Stimulated activated CD4-positive, alpha-beta T cell treated with anti-CD3 and anti-CD28 coated beads, Interleukin-4, amount 100 ng/mL, for 24 hours (primary cell): Measurements from ENCODE around the gene PHIP.
"Not testable (repeated sequence)": the region's sequence is repeated elsewhere in the genome, so short reads cannot be mapped to it uniquely, and the experiment has no call there.

Source experiments
- DNase-seq: peaks from one replicate; pipeline ENCODE4 v3.0.0-alpha.2; 2020

Gene PHIP

DNA sequence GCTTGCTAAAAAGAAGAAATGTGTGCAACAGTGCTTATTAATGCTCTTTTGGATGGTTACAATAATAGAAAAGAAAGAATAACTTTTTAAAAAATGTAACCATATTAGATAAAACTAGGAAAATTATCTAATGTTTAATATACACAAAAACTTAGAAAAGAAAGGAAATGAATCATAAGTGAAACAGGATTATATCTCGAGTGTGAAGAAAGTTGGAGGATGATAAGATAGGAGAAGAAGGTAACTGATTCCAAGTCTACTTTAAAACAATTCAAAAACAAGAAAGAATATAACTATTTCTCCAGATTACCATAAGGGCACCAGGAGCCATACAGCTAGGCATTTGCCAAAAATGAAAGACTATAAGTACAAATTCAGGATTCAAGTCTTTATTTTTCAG lies 73.0 kb downstream of the PHIP start:
- no peak for DNase-seq

DNA sequence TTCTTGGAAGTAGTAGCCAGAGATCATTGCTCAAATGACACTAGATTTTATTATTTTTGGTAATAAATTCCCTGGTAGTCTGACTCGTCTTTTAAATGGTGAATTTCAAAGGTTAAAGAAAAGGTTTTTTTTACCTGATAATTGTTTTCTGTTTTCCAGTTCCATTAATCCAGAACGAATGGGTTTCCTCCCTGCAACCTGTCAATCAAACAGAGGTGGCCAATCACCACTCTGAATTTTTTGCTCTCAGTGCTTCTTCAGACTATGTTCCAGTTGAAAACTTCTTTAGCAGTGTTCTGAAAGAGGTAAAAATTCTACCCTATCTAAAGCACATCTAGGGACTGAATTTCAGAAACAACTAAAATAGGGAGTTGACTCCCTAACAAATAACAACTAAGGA lies 73.8 kb downstream of the PHIP start:
- DNase-seq: no peak

DNA sequence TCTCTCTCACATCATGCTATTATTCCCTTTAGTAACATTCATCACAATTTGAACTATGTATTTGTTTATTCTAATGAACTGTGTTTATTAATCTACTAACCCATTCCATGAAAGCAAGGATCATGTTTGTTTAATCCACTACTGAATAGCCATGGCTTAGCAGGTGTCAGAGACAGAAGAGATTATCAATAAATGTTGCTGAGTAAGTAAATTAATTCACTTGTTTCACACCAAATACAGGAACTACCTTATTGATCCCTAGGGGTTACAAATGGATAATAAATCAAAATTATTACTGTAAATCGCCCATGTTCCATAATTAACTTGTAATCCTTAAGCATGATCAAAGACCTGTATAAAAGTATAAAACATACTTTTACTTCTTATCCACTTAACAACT lies 76.6 kb downstream of the PHIP start:
- no peak for DNase-seq

DNA sequence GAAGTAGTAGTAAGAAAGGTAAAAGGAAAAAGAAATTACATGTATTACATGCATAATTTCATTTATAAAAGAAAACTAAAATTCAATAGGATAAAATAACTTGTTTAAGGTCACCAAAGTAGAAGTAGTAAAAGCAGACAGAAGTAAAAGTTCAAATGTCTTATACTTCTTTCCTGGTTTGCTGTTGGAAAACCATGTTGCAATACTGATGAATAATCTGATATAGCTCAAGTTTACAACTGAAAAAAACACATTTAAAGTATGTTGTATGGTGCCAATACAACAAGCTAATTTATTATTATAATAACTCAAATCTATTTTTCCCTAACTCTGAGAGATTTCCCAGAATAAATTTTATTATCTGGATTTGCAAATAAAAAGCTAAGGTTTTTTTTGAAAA lies 78.3 kb downstream of the PHIP start:
- no peak for DNase-seq

DNA sequence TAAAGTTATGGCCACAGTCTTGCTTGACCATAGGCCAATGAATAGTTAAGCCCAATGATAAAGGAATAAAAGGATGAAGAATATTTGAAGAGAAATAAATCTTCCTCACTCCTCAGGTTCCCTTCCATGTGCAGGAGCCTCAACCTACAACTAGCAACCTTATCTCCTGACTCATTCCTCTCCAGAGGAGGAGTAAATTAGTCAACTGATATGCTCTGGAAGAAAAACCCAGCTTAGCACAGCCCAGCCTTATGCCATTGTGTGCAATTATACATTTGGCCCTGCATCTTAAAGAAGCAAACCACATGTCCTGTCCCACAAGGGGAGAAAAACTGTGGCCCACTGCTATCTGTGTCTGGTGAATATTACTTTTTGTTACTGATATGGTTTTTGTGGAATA lies 82.1 kb downstream of the PHIP start:
- no peak for DNase-seq

DNA sequence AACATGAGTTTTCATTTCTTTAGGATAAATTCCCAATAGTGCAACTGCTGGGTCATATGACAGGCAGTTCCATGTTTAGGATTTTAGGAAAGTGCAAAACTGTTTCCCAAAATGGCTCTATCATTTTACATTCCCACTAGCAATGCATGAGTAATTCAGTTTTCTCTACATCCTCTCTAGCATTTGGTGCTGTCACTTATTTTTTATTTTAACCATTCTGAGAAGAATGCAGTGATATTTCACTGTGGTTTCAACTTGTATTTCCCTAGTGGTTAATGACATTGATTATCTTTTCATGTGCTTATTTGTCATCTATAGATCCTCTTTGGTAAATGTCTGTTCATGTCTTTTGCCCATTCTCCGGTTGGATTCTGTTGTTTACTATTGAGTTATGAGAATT lies 82.7 kb downstream of the PHIP start:
- DNase-seq: no peak

DNA sequence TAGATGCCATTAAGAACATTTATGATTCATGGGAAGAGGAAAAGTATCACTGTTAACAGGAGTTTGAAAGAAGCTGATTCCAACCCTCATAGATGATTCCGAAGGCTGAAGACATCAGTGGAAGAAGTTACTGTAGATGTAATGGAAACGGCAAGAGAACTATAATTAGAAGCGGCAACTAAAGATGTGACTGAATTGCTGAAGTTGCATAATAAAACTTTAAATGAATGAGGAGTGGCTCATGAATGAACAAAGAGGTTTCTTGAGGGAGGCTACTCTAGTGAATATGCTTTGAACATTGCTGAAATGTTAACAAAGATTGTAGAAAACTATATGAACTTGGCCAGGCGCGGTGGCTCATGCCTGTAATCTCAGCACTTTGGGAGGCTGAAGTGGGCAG lies 84.1 kb downstream of the PHIP start:
- DNase-seq: no peak

DNA sequence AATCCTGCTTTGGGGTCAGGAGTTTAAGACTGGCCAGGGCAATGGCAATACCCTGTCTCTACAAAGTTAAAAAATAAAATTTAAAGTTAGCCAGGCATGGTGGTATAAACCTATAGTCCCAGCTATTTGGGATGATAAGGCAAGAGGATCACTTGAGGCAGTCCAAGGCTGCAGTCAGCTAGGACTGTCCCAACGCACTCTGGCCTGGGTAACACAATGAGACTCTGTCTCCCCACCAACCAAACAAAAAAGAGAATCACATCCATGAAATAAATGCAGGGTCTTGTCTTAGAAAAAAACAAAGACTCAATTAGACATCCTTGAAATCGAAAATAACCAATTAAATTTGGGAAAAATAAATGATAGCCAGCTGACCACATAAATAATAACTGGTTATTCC lies 88.9 kb downstream of the PHIP start:
- DNase-seq: no peak

DNA sequence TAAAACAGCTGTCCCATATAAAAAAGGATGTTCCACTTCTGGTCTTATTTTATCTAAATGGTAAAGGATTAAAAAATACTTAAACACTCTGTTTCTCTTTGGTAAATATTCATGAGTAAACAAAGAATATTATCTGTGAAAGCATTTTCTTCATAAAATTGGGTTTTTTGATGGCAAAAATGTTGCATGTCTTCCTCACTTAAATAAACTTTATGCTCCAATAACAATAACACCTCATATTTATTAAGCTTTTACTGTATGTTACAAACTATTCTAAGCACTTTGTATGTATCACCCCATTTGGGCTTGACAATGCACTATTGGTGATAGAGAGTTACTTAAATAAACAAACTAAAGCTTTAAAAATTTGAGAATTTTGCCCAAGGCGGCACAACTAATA lies 91.9 kb downstream of the PHIP start:
- no peak for DNase-seq

DNA sequence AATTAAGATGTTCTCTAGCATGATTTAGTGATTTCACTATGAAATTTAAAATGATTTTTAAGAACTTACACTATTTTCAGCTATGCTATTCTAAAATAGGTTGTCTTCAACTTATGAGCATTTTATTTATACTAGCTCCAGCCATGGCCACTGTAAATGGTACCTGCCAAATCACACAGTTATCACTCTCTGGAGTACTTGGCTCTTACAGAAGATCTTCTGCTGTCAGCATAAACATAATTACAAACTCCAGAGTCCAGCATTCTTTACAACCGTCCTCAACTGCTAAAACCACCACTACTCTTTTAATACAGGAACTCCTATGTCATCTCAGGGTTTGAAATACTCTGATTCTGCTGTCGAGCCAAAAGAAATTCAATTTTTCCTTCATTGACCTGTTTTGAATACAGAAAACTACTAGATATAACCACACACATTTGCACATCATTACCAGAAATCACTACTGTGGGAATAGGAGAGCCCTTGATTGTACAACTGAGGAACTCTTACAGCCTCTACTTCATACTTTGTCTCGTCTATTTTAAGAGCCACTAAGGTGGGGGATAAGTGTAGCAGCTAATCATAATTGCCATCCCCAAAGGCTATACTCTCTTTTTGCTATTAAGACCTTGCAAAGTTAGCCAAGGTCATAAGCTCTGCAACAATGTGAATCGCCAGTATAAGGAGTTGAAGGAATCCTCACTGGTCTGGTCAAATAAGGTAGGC lies 93.7 kb downstream of the PHIP start:
- no peak for DNase-seq

DNA sequence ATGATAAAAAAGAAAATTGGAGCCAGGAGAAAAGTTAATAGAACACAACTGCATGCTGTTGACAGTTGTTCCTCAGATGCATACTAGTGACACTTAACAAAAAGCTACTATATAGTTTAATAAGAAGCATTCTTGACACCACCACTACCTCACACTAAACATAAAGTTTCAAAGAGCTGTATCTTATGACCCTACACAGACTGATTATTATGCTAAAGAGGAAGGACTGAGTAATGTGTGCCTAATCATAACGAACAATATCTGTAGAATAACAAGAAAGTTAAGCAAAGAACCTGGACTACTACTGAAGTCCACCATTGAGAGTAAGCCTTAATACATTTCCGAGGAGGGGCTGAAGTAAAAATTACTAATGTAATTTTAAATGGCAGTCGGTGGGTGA lies 110.9 kb downstream of the PHIP start:
- DNase-seq: no peak

DNA sequence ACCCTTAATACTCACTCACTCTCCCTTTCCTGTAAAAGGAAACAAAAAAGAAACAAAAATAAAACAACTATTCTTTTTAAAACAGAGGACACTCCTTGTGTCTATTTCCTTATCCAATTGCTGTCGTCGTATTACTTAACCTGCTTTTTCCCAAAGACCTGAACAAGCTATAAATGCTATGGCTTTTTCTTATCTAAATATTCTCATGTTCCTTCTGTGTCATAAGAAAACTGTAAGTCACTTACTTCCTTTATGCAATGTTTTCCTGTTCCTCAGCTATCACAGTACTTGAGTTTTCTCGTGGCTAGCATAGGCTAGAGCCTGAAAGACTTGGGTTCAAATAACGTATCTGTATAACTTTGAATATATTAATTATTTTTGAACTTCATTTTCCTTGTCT lies 111.5 kb downstream of the PHIP start:
- no peak for DNase-seq

DNA sequence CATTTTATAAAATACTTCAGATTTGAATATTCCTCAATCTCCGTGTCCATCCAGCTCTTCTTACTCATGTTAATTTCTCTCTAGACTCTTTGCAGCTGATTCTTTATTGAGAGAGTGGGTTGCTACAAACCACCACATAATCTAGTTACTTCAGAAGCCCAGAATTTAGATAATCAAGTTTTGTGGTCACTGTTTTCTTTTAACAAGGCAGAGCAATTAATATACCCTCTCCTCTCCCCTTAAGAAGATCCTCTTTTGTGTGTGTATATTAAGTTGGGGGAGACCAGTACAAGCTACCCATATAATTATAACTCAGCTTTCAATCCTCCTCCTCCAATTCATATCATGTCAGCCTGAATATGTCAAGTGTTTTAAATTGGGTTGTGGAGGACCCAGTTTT lies 115.6 kb downstream of the PHIP start:
- DNase-seq: no peak

DNA sequence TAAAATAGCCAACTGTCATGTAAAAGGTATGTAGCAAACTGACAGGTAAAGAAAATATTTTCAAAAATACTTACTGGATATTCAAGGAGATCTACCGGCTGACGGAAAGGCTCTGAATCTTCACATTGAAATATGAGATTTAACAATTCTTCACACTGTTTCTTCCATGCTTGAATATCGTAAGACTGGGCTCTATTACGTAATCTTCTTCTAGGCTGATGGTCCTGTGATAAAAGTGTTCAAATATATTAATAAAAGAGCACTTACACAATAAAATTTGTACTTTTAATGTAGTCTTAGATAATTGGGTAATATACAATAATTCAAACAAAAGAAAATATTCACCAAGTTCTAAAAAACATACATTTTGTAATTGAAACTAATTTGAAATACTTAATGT lies 123.3 kb downstream of the PHIP start:
- no peak for DNase-seq

DNA sequence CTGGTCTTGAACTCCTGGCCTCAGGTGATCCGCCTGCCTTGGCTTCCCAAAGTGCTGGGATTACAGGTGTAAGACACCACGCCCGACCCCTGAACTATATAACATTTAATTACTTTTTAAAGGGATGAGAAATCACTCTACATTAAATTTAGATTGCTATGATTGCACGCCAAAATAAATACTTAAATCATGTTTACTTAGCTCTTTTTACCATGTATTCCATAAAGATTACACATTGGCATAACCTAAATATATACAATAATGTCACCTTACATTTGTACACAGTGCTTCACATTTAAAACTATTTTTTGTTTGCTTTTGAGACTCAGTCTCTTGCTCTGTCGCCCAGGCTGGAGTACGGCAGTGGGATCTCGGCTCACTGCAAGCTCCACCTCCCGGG lies 124.3 kb downstream of the PHIP start:
- no peak for DNase-seq

DNA sequence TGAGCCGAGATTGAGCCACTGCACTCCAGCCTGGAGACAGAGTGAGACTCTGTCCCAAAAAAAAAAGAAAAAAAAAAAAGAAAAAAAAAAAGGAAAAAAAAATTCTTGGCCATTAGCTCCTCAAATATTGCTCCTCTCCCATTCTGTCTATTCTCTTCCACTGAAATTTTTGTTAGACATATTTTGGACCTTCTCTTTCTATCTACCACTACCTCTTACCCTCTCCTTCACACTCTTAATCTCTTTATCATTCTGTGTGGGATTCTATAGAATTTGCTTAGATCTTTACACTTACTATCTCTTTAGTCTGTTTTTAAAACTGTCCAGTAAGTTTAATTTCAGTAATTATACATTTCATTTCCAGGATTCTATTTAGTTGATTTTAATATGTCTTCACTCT lies 125.7 kb downstream of the PHIP start:
- no peak for DNase-seq

DNA sequence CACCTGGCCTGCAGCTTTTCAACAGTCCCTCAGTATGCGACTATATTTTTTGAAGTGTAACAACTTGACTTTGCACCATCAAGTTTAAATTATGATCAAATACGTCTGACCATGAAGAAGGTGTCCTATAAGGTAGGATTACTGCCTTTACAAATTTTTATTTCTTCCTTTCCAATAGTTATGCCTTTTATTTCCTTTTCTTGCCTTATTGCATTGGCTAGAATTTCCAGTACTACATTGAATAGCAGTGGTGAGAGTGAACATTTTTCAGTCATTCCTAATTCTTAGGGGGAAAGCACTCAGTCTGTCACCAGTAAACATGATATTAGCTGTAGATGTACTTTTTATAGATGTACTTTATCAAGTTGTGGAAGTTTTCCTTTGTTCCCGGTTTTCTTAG lies 129.3 kb downstream of the PHIP start:
- no peak for DNase-seq

DNA sequence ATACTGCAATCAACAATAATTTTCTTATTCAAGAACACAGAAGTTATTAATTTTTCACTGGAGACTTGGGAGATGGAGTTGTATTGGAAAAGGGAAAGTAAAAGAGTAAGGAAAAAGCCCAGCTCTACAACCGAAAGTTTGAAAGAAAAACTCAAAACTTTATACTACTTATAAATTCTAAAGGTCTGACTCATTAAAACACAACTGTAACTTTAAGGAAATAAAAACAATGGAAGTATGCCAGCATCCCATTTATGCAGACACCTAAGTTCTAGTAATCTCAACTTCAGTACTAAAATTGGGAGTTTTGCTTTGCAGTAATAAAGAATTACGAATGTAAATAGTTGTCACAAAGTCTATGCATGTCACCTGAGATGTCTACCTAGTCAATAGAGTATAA lies 130.1 kb downstream of the PHIP start:
- DNase-seq: no peak

DNA sequence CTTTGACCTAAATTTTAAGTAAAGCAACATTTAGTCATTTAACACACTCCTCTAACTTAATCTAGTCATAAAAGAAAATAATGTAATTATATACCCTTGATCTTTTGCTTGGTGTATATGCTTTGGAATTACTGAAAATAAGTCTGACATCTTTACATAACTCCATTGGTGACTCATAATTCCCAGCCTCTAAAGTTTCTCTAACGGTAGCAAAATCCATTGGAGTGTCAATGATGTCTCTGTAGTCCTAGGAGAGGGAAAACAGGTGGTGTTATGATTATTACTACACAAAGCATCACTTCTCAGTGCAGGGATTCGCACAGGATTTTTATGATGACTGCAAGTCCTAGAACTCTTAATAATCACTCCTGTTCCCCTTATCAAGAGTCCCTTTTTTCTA lies 130.5 kb downstream of the PHIP start:
- DNase-seq: no peak

DNA sequence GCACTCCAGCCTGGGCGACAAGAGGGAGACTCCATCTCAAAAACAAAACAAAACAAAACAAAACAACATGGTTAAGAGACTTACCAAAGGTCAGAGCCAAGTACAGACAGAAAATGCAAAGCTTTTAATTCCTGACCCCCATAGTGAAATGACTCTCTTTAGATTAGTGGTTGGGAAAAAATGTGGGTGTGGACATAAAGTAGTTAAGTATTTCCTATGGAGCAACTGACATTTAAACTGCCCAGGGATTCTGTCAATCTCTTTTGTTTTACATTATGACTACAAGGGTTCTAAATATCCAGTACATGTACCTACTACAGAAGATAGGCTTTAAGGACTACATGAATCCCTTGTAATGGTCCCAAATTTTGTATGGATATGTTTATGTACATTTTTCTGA lies 135.6 kb downstream of the PHIP start:
- no peak for DNase-seq

DNA sequence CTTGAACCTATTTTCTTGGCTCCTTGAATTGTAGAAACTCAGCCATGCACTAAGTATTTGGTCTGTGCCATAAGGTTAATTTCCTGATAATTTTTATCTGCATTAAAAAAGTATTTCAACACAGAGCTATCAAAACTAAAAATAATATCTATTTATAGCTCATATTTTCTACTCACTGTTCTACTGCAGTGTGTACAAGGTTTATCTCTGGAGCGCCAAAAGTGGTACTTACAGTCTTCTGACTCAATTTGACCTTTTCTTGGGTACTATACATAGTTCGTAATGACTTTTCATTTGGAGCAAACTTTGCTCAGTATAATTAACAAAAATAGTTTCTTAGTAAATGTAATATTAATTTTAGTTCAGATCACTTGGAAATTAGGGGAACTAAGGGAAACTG lies 141.5 kb downstream of the PHIP start:
- no peak for DNase-seq

DNA sequence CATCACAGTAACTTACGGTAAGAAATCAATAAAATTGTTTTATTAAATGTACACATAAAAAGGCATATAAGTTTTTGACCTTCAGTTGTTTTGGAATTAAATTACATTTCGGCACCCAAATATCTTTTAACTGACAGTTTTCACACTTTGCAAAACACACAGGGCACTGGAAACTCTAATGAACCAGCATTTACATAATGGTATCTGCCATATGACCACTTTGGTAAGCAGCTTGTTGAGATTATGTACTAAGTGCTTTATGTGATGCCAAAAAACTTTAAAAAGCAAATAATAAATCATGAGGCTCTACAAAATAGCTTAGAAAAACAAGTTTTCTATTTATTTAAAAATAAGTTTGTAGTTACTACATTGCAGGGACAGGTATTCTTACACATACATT lies 142.5 kb downstream of the PHIP start:
- no peak for DNase-seq

DNA sequence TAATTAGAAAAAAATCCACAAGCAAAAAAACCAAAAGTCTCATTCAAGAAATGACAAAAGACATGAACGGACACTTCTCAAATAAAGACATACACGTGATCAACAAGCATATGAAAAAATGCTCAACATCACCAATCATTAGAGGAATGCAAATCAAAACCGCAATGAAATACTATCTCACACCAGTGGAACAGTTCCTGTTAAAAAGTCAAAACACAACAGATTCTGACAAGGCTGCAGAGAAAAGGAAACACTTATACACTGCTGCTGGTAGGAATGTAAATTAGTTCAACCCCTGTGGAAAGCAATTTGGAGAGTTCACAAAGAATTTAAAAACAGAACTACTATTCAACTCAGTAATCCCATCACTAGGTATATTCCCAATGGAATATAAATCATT lies 152.7 kb downstream of the PHIP start:
- no peak for DNase-seq

DNA sequence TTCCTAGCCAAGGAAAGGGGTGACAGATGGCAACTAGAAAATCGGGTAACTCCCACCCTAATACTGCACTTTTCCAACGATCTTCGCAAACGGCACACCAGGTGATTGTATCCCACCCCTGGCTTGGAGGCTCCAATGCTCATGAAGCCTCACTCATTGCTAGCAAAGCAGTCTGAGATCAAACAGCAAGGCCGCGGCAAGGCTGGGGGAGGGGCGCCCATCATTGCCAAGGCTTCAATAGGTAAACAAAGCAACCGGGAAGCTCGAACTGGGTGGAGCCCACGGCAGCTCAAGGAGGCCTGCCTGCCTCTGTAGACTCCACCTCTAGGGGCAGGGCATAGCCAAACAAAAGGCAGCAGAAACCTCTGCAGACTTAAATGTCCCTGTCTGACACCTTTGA lies 156.9 kb downstream of the PHIP start:
- DNase-seq: not testable (repeated sequence)

DNA sequence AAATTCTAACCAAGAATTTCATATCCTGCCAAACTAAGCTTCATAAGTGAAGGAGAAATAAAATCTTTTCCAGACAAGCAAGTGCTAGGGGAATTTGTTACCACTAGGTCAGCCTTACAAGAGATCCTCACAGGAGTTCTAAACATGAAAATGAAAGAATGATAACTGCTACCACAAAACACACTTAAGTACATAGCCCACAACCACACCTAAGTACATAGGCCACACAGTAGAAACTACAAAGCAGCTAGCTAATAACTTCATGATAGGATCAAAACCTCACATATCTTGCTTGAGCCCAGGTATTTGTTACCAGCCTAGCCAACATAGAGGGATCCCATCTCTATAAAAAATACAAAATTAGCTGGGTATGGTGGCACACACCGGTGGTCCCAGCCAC lies 160.3 kb downstream of the PHIP start:
- no peak for DNase-seq

DNA sequence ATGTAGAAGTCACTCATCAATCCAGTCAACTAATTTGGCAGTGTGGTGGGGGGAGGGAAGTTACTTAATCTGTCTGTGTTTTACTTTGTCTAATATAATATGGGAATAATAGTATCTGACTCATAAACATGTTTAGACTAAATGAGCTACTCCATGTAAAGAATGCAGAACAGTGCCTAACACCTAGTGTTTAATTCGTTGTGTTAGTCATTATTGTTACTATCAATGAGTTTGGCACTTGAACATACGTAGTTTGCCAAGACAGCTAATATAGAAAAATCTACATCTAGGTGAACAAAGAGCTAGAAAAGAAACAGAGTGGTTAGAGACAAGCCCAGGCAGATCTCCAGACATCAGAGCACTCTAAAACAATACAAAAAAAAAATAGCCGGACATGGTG lies 161.6 kb downstream of the PHIP start:
- DNase-seq: no peak
